HEK293T (cell line): ENCODE results near the gene N4BP3.

Source experiments
- ARNT ChIP-seq: fragments of 450-650 bp; IDR thresholded peaks from 2 replicates; pipeline ENCODE4 v1.6.1; 2017; ENCODE audit warnings: mild to moderate bottlenecking
- BHLHE40 ChIP-seq: fragments of 450-650 bp; IDR thresholded peaks from 2 replicates; pipeline ENCODE4 v1.6.1; 2016; ENCODE audit warnings: mild to moderate bottlenecking, moderate library complexity, borderline replicate concordance
- ELF4 ChIP-seq: fragments of 450-650 bp; IDR thresholded peaks from 2 replicates; pipeline ENCODE4 v1.6.1; 2017; ENCODE audit warnings: antibody characterized with exemption
- FOXA1 ChIP-seq: fragments of 450-650 bp; IDR thresholded peaks from 2 replicates; pipeline ENCODE4 v1.6.1; 2016; ENCODE audit warnings: mild to moderate bottlenecking
- FOXK2 ChIP-seq: fragments of 450-650 bp; IDR thresholded peaks from 2 replicates; pipeline ENCODE4 v1.6.1; 2016; ENCODE audit warnings: mild to moderate bottlenecking
- FOXM1 ChIP-seq: fragments of 450-650 bp; IDR thresholded peaks from 2 replicates; pipeline ENCODE4 v1.6.1; 2017; ENCODE audit warnings: mild to moderate bottlenecking, borderline replicate concordance
- HDGF ChIP-seq: fragments of 450-650 bp; IDR thresholded peaks from 2 replicates; pipeline ENCODE4 v1.6.1; 2017; ENCODE audit warnings: antibody characterized with exemption, borderline replicate concordance
- LEF1 ChIP-seq: fragments of 450-650 bp; IDR thresholded peaks from 2 replicates; pipeline ENCODE4 v1.6.1; 2017; ENCODE audit warnings: mild to moderate bottlenecking, borderline replicate concordance
- NFRKB ChIP-seq: fragments of 450-650 bp; IDR thresholded peaks from 2 replicates; pipeline ENCODE4 v1.6.1; 2016; ENCODE audit warnings: mild to moderate bottlenecking, moderate library complexity
- SP1 ChIP-seq: fragments of 450-650 bp; IDR thresholded peaks from 2 replicates; pipeline ENCODE4 v1.6.1; 2017
- SUZ12 ChIP-seq: fragments of 450-650 bp; IDR thresholded peaks from 2 replicates; pipeline ENCODE4 v1.6.1; 2016; ENCODE audit warnings: mild to moderate bottlenecking
- TARDBP ChIP-seq: fragments of 450-650 bp; IDR thresholded peaks from 2 replicates; pipeline ENCODE4 v1.6.1; 2016
- ZNF384 ChIP-seq: fragments of 450-650 bp; IDR thresholded peaks from 2 replicates; pipeline ENCODE4 v1.6.1; 2016
- TF ChIP-seq, protein P1 (sequence below): fragments of 450-650 bp; IDR thresholded peaks from 2 replicates; pipeline ENCODE4 v1.6.1; 2016

DNA sequence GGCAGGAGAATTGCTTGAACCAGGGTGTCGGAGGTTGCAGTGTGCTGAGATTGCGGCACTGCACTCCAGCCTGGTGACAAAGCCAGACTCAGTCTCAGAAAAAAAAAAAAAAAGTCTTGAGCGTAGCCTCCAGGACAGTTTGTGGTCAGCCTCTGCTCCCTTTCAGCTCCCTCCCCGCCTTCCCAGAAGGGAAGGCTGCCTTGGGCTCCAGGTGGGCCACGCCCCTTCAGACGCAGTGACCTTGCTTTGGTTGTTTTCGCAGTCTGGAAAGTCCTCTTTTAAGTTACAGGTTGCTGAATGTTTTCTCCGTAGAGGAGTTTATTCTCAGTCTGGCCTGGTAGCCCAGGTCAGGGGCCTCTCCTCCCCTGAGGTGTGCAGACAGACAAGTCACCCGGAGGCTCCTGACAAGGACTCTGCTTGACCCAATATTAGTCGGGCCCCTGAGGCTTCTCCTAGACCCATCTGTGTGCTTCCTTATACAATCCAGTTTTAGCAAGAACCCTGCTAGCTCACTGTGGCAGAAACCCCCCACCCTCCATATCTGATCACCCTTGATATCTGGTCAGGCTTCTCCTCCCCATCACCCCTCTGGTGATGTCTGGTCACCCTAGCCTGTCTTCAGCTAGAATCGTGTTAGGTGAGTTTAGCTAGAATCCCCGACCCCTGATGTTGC is 31.6 kb upstream of the N4BP3 start:
- TF ChIP-seq SP1 (no peak), FOXK2 (no peak), FOXA1 (no peak), ARNT (no peak), NFRKB (no peak), HDGF (no peak), TARDBP (no peak), ZNF384 (no peak), FOXM1 (no peak), BHLHE40 (no peak), LEF1 (no peak), SUZ12 (no peak), ELF4 (no peak)
- TF ChIP-seq, protein P1, sequence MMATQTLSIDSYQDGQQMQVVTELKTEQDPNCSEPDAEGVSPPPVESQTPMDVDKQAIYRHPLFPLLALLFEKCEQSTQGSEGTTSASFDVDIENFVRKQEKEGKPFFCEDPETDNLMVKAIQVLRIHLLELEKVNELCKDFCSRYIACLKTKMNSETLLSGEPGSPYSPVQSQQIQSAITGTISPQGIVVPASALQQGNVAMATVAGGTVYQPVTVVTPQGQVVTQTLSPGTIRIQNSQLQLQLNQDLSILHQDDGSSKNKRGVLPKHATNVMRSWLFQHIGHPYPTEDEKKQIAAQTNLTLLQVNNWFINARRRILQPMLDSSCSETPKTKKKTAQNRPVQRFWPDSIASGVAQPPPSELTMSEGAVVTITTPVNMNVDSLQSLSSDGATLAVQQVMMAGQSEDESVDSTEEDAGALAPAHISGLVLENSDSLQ: no peak
